Stimulated activated CD8-positive, alpha-beta memory T cell treated with anti-CD3 and anti-CD28 coated beads, Interleukin-12 subunit alpha, Interleukin-12 subunit beta, amount 100 ng/mL, for 1 hour (primary cell): Measurements from ENCODE around the gene FGF14.
"Not testable (repeated sequence)": the region's sequence is repeated elsewhere in the genome, so short reads cannot be mapped to it uniquely, and the experiment has no call there.

Experiments
- DNase-seq: peaks from one replicate; pipeline ENCODE4 v3.0.0-alpha.2; 2020; ENCODE audit warnings: low read depth

Gene FGF14

DNA sequence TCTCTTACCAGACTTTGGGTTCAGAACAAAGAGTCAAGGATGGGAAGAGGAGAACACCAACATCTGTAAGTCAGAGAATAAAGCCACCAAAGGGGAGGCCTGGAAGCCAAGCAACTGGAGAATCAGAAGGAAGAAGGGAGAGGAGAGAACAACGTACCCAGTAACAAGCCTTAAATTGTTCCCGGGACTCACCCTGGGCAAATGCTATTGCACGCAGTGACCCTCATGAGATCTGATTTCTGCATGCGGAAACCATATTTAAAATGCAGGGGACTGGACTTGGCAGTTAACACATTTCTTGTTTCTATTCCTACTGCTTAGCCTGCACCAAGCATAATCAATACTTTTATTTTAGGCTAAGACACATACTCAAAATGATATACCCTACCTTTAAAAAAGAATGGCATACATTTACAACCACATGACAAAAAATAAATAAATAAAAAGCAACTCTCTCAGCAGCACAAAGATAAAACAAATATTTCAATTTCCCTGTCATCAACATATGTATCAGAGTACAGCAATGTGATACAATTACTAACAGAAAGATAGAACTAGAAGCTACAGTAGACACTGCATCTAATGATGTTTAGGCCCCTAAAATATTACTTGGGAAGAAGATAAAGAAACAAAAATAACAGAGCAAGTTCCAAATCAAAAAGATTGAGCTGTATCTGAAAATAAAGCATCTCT, 534.8 kb downstream of the FGF14 start:
- no peak for DNase-seq

DNA sequence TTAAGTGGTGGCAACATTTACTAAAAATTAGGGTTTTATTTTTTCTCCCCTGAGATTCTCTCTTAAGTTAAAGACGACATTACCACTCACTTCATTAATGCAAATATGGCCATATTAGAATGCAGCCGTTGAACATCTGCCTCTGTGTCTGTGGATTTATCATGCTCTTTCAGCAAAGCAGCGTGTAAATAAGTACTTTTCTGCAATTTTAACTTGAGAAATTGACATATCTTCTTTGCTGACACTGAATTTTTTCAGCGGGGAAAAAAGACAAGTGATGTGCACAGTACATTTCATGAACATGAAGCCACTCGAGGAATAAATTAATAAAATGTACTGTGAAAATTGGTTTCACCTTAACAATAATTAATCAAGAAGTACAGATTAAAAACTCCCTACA, 543.0 kb downstream of the FGF14 start:
- DNase-seq = no peak

DNA sequence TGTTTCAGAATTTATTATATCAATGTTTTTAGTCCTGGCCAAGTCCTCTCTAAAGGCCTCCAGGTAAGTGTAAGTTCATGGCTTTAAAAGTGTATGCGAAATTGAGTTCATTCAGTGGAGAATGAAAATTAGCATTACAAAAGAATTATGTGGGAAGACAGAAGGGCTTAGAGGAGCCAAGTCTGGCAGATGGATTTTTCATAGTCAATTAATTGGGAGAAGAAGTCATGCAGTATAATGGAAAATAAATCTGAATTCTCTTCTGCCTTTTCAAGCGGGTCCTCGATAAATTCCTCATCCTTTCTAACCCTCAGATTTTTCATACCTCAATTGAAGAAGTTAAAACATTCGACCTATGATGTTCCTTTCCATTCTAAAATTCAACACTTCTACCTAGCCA, 555.1 kb downstream of the FGF14 start:
- DNase-seq = no peak

DNA sequence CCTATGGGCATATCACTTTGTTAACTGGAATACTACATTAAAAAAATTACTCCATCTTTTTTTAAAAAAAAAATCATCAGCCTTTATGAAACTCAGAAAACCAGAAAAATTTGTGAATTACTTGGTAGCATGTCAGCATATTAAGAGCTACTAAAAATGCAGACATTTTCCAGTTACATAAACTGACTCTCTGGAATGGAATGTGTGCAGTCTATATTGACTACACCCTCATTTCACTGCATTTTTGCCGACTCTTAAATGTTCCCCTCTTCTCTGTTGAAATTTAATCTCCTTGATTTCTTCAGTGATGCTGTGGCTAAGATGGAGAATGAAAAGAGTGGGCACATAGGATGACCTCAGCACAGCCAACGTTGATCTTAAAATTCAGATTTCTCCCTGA, 555.6 kb downstream of the FGF14 start:
- DNase-seq = no peak

DNA sequence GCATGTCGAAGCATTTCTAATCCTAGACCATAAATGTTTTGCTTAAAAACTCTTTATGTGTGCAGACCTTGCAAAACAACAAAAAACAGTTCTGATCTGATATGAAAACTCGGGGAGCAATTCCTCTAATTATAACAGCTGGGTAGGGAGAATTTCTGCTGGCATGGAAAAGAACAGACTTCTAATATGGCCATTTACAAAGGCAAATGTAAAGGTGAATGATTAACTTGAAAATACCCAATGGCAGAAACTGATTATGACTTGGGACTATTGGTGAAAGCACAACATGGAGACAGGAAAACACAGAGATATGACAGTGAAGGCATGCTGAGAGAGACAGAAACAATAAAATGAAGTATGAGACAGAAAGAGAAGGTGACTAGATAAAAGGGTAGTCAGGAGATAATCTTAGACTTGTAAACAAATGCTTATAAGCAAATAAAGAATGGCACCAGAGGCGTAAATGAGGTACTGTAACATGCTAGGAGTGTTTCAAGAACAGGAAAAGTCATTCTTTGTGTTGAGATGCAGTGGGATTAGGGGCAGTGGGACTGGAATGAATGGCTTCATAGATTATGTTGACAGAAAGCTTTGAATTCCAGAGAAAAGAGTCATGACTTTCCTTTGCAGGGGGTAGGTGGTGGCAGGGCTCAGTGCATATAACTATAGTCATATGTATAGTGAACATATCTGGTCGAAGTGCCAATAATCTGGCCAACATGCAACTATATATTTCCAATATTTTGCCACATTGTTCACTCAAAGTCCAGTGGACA, 556.4 kb downstream of the FGF14 start:
- no peak for DNase-seq

DNA sequence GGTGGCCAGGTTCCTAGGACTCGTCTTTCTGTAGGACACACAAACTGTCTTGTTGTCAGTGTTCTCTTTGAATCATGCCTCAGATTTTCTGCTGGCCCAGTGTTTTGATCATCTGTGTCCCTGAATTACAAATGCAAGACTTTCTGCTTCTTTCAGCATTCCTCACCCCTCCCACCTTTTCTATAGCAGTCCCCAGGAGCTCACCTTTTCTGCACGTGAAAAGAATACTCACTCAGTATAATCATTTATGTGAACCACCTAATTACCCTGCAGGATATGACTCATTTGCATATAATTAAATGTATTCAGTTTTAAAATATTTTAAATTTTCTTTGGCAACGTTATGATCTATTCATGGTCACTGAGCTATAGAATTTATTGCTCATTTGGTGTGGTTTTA, 560.1 kb downstream of the FGF14 start:
- DNase-seq = no peak

DNA sequence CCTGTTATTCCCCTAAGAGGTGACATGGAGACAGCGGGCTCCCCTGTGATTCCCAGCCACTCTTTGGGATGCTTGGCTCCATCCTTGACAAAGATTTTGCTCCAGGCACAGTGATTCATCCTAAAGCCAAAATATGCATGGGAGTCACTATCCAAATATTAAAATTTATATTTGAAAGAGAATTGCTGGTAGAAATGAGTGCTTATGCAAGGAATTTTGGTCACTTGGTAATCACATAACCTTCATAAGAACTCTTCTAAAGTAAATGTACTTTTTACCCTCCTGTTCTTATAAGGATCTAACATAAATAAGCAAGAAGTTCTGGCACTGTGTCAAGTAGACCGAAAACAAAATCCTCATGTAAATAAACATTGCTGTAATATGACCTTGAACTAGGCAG, 563.5 kb downstream of the FGF14 start:
- no peak for DNase-seq

DNA sequence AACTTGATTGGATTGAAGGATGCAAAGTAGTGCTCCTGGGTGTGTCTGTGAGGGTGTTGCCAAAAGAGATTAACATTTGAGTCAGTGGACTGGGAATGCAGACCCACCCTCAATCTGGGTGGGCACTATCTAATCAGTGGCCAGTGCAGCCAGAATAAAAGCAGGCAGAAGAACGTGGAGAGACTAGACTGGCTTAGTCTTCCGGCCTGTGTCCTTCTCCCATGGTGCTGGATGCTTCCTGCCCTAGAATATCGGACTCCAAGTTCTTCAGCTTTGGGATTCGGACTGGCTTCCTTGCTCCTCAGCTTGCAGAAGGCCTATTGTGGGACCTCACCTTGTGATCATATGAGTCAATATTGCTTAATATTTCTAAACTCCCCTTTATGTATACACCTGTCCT, 564.1 kb downstream of the FGF14 start:
- not testable (repeated sequence) for DNase-seq

DNA sequence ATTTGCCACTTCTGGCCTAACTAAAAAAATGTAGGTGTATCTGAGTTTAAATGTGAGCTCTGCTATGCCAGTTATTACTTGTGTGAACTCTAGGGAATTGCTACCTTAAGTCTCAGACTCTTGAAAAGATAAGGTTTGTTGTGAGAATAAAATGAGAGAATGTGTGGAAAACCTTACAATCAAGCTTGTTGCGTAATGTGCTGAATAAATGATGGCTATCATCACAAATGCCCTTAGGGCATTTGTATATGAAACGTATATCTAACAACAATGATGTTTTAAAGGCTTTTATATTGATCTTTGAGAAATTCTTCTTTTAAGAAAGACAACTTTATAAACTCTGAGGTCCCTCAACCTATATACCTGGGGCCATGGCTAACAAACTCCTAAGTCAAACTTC, 564.6 kb downstream of the FGF14 start:
- no peak for DNase-seq

DNA sequence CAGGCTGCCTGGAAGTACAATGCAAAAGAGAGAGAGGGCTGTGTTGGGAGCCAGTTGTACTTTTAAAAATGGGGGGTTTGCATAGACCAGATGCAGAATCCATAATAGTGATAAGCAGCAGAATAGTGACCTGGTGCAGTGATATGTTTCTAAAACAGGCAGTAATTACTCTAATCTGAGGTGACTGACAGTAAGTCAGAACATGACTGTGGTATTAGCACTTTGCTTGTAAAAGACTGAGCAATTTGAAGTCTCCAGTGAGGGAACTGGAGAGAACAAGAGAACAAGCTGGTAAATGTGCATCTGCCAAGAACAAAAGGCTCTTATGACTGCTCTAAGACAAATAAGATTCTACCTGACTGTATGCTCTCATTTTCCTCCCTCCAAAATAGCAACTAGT, 565.9 kb downstream of the FGF14 start:
- DNase-seq = no peak

DNA sequence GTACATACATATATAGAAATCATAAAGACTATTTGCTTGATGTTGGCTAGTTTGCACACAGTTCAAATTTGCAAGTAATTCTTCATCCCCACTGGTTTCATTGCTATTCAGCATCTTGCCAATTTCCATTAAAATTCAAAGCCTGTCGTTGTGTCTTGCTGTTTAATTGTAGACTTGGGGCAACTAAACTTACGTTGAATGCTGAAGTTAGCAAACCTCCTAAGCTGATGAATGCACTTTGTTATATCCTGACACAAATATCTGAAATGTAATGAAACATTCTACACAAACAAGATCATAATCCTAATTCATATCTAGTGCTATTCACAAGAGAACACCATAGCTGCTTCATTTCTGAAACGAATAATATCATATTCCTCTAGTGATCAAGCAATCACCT, 568.2 kb downstream of the FGF14 start:
- DNase-seq = no peak

DNA sequence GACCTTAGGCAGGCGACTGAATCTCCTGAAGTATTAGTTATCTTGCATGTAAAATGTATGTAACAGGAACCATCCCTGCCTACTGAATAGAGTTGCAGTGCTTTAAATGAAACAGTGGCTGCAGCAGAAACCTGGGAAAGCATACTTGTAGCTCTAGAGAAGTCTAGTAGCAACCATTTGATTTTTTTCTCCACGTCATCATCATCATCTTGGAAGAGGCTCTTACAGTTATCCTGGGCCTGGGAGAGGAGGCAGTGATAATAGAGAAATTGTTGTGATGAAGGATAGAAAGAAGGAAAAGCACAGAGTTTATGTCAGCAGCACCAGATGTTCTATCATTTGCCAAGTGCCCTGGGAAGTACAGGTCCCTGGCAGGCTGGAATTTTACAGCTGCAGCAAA, 571.8 kb downstream of the FGF14 start:
- no peak for DNase-seq

DNA sequence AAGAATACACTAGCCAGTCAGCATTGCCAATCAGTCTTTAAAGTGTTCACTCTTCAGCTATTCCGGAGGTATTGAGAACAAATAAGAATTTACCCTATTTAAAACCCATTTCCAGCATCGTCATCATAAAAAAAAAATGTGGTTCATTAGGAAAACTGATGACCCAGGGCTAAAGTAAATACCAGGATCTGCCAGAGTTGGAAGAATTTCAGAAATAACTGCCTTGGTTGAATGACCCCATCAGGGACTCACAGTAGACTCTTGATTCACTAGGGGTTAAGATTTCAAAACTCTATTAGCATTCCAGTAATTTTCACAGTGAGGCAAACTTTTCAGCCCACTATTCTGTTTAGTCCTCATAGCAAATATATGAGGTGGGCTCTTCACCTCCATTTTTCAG, 572.4 kb downstream of the FGF14 start:
- no peak for DNase-seq

DNA sequence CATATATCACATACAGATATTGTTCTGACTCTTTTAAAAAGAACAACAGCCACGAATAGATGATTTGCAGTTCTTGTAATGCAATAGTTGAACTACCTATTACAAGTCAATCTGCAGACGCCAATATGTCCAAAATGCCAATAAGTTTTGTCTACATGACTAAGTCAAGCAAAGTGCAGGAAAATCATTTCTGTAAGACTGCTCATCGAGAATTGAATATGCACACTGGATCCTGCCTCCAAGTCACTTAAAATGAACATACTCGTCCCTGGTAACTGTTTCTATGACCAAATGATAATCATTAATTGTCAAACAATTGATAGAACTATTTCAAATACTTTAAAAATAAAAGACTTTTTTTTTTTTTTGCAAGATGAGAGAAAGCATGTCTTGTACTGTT, 573.7 kb downstream of the FGF14 start:
- no peak for DNase-seq

DNA sequence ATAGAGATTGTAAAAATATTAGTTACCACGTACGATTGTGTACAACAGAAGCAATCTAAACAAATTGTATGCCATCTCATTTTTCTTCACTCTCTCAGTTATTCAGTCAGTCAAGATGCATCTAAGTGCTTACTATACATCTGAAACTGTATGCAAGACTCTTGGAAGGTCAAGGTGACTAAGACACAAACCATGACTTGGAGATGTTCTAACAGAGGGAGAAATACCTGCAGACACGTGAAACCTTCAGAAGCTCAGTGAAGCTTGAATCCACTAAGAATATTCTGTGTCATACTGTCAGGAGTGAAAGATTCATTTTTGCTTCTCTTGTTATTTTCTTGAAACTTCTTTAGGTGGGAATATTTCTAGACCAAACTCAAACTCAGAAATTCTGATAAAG, 584.0 kb downstream of the FGF14 start:
- no peak for DNase-seq

DNA sequence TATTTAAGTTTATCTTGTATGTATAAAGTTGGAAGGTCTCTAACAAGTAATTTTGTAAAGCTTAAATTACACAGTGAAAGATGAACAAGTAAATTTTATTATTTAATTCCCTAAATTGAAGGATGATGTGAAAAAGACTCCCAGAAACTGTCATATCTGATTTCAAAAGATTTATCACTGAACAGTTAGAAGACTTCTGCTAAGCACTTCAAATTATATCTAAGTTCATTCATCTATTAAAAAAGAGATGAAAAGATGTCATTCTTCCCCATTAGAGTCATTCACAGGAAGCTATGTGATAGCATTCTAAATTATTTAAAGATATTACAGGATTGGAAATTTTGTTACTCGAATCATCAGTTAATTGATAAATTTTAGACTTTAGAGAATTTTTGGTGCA, 590.0 kb downstream of the FGF14 start:
- DNase-seq = no peak

DNA sequence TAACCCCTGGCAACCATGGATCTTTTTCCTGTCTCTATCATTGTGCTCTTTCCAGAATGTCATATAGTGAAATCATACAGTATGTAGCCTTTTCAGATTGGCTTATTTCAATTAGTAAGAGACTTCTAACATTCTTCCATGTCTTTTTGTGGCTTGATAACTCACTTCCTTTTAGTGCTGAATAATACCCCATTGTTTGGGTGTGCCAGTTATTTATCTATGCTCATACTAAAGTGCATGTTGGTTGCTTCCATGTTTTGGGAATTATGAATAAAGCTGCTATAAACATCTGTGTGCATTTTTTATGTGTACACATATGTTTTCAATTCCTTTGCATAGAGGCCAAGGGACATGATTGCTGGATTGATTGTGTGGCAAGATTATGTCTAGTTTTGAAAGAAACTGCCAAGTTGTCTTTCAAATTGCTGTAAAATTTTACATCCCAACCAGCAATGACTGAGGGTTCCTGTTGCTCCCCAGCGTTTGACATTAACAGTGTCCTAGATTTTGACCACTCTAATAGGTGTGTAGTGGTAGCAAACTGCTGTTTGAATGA, 590.5 kb downstream of the FGF14 start:
- no peak for DNase-seq

DNA sequence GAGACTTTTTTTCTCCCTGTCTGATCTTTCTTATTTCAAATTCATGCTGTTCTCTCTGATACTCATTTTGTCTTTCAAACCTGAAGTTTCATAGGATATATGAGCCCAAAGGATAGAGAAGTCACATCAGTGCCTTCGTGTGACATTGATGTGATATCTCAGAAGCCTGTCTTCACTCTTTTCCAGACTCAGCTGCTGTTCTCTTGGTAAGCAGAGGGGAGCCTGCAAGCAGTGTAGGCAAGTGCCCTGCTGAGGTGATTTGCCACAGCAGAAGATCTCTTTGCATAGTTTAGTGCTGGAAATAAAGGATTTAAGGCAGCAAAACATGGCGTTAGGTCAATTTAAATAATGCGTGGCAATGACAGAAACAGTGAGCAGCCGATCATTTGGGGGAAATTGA, 602.7 kb downstream of the FGF14 start:
- DNase-seq = no peak

DNA sequence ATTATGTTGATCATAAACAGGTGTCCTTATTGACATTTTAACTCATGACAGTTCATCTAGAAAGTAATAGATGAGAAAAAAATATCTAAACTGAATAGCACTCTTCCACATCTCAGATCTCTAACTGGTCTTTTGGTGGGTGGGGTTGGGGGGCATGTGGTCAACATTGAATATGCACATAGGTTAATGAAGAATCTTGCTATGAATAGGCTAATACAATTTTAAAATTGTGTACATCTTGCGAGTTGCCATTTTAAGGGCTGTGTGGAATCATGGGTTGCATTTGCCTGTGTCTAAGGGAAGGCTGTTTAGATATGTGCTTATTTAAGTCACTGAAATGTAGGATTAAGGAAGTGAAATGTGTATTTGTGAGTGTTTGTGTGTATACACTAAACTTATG, 603.4 kb downstream of the FGF14 start:
- no peak for DNase-seq

DNA sequence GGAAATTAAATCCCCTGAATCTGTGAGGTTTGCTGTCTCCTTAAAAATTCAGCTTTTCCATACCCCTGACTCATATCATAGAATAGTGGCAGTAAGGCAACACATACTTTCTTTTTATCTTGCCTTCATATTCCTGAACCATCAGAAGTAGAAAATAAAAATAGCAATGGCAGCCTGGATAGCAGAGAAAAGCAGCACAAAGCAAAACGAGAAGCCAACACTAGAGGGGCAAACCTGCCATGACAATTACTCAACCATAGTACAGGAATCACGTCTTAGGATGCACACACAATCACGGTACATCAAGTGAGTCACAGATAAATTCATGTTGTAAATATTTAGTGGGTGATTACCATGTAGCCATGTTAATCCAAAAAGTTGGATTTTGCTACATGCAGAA, 606.4 kb downstream of the FGF14 start:
- DNase-seq = no peak

DNA sequence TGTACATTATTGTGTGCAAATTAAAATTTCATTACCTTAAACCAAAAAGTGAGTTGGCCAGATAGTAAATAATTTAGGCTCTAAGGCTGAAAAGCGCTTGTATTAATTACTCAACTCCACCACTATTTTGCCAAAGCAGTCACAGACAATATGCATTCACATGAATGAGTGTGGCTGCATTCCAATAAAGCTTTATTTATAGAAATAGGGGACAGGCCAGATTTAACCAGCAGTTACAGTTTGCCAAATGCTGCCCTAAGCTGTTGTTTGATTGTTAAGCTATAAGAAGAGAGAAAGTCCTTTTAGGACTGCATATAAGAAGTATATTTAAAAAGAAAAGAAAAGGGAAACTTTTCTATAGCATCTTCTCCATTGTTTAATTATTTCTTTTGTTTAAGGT, 606.8 kb downstream of the FGF14 start:
- no peak for DNase-seq

DNA sequence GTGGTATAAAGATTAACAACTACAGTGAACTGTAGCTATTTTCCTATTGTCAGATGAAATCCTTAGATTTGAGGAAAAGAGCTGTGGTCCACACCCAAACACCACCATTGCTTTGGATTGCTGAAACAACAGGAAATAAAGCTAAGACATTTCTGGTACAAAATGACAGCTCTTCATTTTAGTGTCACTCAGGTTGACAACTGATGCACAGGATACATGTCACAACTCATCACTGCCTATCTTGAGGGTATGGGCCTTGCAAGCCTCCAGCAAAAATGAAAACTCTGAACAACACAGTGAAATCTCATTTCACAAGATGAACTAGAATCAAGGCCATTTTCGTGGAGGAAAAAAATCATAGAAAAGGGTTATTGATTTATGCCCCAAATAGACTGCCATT, 609.7 kb downstream of the FGF14 start:
- DNase-seq = no peak

DNA sequence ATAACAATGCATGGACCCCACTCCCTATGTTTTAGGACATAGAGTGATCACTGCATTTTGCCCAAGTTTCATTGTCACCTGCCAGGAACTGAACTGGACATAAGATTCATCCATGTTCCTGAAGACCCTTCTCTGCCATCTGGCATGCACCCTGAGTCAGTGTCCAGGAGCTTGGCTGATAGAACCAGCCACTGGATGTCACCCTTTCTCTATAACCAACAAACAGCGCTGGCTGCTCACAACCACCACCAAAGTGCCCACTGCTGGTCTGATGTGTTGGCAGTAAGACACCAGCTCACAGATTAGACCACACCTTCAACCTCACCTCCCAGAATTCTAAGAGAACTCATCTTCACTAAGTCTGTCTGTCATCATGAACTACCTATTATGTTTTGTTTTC, 616.0 kb downstream of the FGF14 start:
- no peak for DNase-seq

DNA sequence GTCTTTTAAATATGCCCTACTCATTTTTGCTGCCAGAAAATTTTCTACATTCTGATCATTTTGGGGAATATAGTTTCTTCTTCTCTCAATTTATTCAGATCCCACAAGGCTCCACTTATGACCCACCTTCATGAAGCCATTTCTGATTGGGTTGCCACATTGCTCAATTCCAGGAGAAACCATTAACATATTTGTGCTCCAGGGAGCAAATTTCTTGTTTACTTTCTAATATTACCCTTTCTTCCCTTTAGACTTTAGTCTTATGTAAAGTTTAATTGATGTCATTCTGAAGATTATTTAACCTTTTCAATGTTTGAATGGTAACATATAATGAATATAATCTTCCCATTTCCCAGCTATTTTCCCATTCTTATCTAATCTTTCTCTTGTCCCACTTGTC, 617.5 kb downstream of the FGF14 start:
- DNase-seq = no peak
